ENCODE data around the gene C1QL3.

The C1QL3 gene

GRCh38 chr10:16521311-16522016, at the start of gene C1QL3:
C1QL3 (minus strand) TSS chr10:16521879; CDS start chr10:16521065, 814 bp downstream.
- DNase-seq: peak; percentile 59

- no peak for DNase-seq
These were observed 49.1 kb upstream of the C1QL3 start for GRCh38 chr10:16570731-16571130.

DNA sequence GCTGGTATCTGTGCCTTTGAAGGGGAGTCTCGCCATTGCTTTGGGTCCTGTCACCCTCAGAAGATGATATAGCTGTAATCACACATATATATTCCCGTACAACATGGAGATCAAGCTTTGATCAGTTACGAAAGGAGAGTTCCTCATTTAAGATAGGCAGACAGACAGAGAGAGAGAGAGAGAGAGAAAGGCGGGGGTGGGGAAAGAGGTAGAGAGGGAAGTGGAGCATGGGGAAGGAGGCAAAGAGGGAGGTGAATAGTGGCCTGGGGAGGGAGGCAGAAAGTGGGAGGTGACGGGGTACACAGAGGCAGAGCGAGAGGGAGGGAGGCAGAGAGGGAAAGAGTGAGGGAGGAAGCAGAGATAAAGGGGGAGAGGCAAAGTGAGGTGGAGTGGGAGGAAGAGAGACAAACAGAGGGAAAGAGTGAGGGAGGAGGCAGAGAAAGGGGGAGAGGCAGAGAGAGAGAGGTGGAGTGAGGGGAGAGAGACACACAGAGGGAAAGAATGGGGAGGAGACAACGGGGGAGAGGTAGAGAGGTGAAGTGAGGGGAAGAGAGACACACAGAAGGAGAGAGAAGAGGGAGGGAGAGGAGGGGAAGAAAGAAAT, 44.6 kb upstream of the C1QL3 start:
- no peak for DNase-seq

GRCh38 chr10:16565604-16566003, 43.9 kb upstream of the C1QL3 start:
- no peak for DNase-seq

DNA sequence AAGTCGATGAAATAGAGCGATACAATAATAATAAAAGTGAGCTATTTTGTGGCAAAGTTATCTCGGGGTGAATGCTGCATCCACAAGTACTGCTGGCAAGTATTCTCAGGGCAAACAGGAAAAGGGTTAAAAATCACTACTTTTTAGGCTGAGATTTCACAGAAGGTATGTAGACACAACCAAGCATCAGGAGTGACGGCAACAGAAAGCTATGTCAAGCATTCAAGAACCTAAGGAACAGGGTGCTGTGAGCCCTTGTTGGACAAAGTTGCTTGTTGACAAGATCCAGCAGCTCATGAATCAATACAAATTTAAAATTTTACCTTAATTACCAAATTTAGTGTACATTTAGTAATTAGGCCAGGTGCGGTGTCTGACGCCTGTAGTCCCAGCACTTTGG, 41.2 kb upstream of the C1QL3 start:
- DNase-seq: no peak

DNA sequence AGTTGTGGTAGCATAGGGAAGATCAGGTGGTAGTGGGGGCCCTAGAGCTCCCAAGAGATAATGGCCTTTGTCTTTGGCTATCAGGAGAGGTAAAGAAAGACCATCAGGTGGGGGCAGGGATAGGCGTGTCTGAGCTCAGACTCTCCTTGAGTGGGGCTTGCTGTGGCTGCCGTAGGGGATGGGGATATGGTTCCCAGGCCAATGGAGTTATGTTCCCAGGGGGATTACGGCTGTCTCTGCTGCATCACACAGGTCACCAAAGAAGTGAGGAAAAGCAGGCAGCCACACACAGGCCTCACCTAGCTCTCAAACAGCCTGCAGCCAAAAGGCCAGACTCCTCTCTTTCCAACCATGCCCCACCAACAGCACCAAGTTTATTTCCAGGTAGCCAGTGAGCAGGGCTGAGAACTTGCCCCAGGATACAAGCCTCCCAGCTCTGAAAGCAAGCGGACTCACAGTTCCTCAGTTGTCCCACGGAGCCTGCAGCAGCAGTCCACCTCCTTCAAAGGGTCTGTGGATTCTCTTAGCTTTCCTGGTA, 37.6 kb upstream of the C1QL3 start:
- DNase-seq: no peak

DNA sequence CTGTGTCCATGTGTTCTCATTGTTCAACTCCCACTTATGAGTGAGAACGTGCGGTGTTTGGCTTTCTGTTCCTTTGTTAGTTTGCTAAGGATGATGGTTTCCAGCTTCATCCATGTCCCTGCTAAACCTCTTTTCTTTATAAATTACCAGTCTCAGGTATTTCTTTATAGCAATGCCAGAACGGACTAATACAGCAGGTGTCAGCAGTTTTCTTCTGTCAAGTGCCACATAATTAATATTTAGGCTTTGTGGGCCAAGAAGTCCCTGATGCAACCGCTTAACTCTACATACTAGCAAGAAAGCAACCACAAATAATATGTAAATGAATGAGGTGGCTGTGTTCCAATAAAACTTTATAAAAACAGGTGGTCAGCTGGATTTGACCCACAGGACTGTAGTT, 26.3 kb upstream of the C1QL3 start:
- DNase-seq: no peak

GRCh38 chr10:16545116-16545736, 23.5 kb upstream of the C1QL3 start:
- peak; percentile 6 for DNase-seq

DNA sequence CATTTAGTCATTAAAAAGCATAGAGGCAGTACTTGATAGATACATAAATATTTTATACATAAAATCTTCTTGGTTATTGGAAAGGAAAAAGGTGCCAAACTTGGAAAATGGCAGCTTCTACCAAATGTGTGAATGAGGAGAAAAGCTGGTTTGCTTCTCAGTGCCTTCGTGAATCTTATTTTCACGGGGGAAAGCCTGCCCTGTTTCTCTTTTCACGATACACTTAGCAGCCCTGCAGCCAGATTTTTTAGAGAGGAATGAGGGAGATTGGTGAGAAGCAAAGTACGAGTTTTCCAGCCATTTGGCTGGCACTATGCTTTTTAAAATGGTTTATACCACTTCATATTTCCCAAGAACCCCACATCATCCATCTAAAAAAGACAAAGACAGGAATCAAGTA, 22.9 kb upstream of the C1QL3 start:
- no peak for DNase-seq

DNA sequence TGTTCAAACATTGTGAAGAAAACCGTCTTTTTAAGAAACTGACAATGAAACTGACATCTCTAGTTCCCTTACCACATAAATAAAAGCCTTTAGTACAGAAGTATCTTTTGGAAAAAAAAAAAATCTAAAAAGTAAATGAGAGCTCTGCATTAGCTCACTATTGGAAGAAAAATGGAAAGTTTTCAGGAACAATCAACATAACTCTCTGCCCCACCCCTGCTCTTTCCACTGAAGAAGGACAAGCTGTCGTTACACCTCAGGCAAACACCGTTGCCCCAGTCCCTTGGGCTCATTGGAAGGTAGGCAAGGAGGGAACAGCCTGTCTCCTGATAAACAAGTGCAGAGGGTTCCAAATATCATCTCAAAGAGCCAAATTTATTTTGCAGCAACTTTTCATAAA, 22.4 kb upstream of the C1QL3 start:
- no peak for DNase-seq

- DNase-seq: no peak
These were observed 14.5 kb upstream of the C1QL3 start for GRCh38 chr10:16536155-16536554.

- no peak for DNase-seq
These were observed 8.2 kb upstream of the C1QL3 start for GRCh38 chr10:16529853-16530252.

- DNase-seq: no peak
These were observed 5.8 kb upstream of the C1QL3 start for GRCh38 chr10:16527452-16527851.

- peak; percentile 63 for DNase-seq
These were observed 779 bp downstream of the C1QL3 start for GRCh38 chr10:16520900-16521299.

DNA sequence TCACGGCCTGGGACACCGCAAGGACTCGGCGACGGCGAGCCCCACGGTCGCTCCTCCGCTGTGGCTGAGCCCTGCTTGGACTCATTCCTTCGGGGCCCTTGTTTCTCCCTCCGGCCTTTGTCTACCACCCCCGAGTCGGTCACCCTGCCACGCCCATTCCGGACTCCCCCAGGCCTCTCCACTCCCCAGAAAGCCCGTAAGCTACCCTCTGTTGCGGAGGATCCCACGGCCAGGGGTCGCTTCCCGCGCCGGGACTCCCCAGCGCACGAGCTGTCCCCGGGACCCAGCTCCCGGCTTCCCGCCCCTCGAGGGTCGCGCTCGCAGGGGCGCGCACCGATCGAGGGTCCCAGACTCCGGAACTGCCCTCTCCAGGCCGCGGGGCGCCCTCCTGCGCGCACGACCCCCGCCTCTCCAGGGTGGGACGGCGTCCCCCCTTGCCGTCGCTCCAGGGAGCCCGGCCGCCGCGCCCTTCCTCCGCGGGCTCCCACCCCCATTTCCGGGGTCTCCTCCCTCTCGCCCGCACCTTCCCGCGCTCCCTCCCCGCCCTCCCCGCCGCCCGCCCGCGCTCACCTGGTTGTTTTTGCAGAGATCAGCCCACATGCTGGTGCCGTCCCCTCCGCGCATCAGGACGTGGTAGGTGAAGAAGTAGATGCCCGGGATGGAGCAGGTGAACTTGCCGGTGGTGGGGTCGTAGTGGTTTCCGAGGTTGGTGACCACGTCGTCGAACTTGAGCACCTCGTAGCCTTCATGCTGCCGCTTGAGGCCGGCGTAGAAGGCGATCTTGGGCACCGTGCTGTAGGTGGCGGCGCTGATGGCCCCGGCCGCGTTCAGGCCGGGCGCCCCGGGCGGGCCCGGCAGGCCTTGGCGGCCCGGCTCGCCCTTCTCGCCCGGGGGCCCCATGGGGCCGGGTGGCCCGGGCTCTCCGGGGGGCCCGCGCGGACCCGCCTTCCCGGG, 1.5 kb downstream of the C1QL3 start:
- DNase-seq: peak; percentile 28

DNA sequence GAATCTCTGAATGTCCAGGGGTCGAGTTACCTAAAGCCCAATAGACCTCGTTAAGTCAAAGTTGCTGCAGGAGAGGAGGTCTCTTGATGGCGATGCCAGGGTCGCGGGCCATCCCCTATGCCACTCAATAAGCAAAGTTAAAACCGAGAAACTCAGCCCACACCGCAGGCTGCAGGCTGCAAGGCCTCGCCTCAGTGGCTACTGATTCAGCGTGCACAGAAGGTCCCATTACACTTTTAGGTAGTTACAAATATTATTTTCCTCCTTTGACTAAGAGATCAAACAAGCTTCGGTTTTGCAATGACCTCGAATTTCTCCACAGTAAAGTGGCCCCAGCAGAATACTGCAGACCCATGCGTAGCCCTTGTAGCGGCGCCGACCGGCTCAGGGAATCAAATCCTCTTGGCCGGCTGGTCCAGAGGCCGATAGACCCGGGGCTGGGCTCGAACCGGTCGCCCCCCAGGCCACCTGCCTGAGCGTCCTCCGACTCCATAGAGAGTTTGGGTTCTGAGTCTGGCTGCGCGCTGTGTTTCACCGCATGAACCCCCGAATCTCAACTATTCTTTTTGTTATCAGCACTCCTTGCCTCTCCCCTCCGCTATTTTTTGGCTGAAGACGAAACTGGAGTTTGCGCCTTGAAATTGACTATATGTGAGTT, 2.3 kb downstream of the C1QL3 start:
- no peak for DNase-seq

DNA sequence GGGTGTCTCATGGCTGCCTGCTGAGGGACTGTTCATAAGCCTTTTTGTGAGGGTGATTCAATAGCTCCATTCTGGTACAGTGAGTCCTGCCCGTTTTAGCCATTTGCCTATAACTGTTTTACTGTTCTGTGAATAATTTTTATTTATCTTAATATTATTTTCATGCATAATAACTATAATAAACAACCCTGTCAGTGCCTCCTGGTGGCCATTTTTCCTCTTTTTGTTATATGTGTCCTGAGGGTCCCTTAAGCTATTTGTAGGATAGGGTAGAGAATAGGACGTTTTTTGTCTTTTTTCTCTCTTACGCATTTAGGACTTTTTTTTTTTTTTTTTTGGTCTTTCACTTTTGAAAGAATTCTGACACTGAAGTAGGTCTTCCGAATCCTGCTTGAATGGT, 2.9 kb downstream of the C1QL3 start:
- DNase-seq: no peak

DNA sequence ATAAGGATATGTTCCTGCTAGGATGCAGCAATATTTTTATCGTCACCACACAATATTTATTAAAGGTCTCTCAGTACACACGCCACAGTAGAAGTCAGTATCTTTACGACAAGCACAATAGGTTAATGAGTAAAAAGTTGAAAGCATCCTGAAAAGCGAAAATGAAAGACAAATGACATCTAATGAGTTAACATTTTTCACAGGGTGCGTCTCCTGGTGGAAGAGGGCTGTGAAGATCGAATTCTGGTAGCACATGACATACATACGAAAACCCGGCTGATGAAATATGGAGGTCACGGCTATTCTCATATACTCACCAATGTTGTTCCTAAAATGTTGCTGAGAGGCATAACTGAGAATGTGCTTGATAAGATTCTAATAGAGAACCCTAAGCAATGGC, 10.8 kb downstream of the C1QL3 start:
- no peak for DNase-seq

DNA sequence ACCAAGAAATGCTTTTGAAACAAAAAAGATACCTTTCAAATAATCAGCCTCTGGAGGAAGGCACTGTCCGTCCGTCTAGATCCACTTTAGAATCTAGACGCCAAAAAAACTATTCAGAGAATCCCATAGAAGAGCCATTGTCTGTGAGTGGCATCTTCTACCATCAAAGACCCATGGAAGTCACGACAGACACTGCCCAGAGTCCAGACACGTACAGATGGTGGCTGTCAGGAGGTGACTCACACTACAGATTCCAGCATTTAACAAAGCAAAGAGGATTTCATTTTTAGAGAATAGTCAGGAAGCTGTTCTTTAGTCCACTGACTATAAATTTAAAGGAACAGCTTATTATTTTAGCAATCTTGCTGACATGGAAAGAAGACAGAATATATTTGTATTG, 11.7 kb downstream of the C1QL3 start:
- no peak for DNase-seq

GRCh38 chr10:16505161-16505560, 16.5 kb downstream of the C1QL3 start:
- no peak for DNase-seq

- no peak for DNase-seq
These were observed 23.8 kb downstream of the C1QL3 start for GRCh38 chr10:16497911-16498310.

GRCh38 chr10:16493884-16494536, 27.7 kb downstream of the C1QL3 start:
- DNase-seq: no peak
